Superior temporal gyrus (tissue), 1 donor: ENCODE data around the gene KBTBD4.
A peak's percentile ranks its signal among the peaks of the same experiment; 100 is the strongest.
"Not testable (repeated sequence)": the region's sequence is repeated elsewhere in the genome, so short reads cannot be mapped to it uniquely, and the experiment has no call there.

Source experiments
- DNase-seq: peaks from one replicate; pipeline ENCODE4 v3.0.0-alpha.2; 2016; ENCODE audit errors: extremely low spot score

KBTBD4 gene

GRCh38 chr11:47589977-47590861 lies 11.4 kb upstream of the KBTBD4 start:
- DNase-seq: no peak

- no peak for DNase-seq
Measured at GRCh38 chr11:47589584-47589976, 10.8 kb upstream of the KBTBD4 start.

GRCh38 chr11:47589118-47589517 lies 10.3 kb upstream of the KBTBD4 start:
- no peak for DNase-seq

DNA sequence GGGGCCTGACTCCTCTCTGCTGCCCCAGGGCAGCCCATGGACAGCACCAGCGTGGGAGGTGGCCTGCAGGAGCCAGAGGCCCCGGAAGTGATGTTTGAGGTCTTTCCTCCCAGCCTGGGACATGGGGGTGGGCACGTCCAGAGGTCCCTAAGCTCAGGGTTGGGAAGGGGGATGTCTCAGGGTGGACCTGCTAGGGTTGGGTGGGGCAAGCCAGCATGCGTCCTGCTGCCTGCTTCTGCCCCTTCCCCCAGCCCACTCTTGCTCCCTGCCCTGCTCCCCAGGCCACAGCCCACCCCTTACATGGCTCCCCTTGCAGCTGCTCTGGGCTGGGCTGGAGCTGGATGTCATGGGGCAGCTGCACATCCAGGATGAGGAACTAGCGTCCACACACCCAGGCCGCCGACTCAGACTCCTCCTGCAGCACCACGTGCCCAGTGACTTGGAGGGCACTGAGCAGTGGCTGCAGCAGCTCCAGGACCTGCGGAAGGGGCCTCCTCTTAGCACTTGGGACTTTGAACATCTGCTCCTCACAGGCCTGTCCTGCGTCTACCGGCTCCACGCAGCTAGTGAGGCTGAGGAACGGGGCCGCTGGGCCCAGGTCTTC lies 9.1 kb upstream of the KBTBD4 start:
- peak; percentile 15 for DNase-seq

DNA sequence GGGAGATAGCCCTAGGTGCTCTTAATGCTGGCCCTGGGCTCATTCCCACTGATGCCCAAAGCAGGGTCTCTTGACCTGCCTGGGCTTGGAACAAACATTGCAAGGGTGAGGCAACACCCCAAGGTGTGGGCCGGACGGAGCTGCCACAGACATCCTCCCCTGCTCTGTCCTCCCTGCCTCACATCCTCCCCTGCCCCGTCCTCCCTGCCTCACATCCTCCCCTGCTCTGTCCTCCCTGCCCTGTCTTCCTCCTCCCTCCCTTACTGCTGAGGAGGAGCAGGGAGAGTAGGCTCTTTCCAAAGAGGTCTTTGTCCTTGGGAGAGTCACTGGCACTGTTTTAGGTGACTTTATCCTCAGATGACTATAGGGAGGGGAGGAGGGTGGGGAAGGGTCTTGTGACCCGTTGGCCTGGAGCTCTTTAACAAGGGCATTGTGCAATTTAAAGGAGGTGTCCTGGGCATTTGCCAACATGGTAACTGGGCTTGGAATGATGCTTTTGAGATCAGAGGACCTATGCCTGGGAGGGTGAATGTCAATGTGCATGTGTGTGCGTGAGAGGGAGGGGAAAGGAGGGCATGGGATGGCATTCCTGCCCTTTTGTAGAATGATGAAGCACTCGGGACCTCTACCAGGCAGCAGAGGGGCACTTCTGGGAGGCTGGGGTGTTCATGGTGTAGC lies 8.4 kb upstream of the KBTBD4 start:
- no peak for DNase-seq

GRCh38 chr11:47586098-47586855 lies 7.5 kb upstream of the KBTBD4 start, which contains the start of gene FAM180B:
TSS of gene FAM180B (plus strand) at chr11:47586678. CDS start at chr11:47586769, 91 bp downstream.
- peak; percentile 12 for DNase-seq

DNA sequence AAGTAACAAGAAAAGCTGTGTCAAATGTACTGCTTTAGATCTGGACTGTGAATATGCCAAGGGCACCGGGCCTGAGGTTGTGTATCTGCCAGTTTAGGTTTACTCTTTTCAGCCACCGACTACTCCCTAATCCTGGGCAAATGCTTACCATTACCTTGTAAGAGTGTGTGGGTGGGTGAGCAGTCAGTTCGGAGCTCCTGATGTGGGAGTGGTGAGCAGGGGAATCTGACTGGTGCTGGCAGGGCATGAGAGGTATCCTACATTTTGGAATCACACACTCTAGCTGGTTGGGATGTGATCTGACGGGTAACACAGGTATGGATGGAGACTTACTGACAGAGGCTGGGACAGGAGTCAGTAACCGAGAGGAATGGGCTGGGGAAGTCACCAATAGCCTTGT lies 5.1 kb upstream of the KBTBD4 start:
- DNase-seq: peak; percentile 17

GRCh38 chr11:47577460-47578041 lies 1.2 kb downstream of the KBTBD4 start:
- DNase-seq: peak; percentile 21

- DNase-seq: peak; percentile 71
Measured at GRCh38 chr11:47573321-47573720, 5.4 kb downstream of the KBTBD4 start.

GRCh38 chr11:47572715-47573255 lies 6.0 kb downstream of the KBTBD4 start:
- peak; percentile 34 for DNase-seq

- peak; percentile 13 for DNase-seq
Measured at GRCh38 chr11:47571895-47572294, 6.9 kb downstream of the KBTBD4 start.

DNA sequence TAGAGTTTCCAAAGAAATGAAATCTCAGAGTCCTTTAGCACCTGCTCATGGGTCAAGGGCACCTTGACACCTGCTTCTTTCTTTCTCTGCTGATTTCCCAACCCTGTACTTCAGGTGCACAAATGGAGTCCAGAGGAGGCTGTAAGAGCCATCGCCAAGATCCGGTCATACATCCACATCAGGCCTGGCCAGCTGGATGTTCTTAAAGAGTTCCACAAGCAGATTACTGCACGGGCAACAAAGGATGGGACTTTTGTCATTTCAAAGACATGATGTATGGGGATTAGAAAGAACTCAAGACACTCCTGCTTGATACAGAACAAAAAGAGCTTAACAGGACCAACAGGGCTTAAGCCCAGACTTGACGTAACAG lies 7.4 kb downstream of the KBTBD4 start:
- DNase-seq: no peak

DNA sequence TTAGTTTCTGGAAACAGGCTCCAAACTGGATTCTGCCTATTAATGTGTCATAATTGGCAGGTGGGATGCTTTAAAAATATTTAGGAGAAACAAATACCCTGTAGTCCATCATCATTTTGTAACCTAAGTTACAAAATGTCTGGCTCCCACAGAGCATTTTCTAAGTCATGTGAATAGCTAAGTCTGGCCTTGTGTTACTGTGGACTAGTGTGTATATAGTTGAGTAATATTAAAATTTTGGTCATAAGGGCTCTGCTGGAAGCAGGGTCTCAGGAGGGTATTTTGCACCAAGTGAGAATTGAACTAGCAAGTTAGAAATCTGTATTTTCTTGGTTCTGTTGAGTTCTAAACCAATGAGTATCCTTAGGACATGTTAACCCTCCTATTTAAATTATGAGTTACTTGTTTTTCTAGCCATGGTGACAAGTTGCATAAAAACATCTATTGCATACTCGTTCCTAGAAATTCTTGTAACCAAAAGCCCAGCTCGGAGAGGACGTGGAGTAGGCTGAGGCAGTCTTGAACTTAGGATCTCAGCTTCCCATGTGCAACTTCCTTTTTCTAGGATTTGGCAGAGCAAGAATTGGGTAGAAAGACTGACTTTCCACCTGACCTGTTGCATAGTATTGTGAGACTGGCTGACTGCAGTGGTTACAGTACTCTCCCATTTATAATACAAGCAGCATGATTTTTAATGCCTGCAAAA lies 8.0 kb downstream of the KBTBD4 start:
- DNase-seq: no peak

- no peak for DNase-seq
Measured at GRCh38 chr11:47569646-47570045, 9.1 kb downstream of the KBTBD4 start.

DNA sequence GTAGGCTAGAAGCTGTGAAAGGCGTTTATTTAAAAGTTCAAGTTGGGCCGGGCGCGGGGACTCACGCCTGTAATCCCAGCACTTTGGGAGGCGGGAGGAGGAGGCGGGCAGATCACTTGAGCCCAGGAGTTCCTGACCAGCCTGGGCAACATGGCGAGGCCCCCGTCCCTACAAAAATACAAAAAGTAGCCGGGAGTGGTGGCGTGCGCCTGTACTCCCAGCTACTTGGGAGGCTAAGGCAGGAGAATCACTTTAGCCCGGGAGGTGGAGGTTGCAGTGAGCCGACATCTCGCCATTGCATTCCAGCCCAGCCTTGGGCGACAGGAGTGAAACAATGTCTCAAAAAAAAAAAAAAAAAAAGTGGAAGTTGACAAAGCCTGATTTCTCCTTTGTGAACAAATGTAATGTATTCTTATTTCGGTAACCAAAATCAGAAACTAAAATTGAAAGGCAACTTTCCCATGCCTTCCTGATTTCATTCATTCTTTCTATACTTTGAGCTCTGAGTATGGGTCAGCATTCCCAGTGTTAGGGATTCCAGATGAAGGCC lies 12.5 kb downstream of the KBTBD4 start:
- no peak for DNase-seq

- no peak for DNase-seq
Measured at GRCh38 chr11:47565340-47566148, 13.2 kb downstream of the KBTBD4 start, which contains the start of gene PTPMT1. TSS of gene PTPMT1 (plus strand) at chr11:47565599. CDS start at chr11:47565623, 24 bp downstream.

DNA sequence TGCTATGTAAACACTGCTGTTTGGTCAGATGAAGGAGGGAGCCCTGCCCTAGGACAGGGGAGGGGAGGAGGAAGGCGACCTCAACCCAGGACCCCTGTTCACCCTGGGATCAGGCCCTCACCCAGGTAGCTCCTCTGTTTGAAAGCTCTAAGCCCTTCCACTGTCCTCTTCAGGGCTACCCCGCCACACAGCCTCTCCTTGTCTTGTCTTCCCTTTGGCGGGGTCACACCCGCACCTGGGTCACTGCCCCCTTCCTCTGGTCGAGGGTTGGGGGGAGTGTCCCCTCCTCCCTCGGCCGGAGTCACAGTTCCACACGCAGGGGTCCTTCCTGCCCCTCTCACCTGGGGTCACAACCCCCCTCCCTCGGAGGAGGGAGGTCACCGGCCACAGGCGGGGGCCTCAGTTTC lies 13.8 kb downstream of the KBTBD4 start:
- no peak for DNase-seq

DNA sequence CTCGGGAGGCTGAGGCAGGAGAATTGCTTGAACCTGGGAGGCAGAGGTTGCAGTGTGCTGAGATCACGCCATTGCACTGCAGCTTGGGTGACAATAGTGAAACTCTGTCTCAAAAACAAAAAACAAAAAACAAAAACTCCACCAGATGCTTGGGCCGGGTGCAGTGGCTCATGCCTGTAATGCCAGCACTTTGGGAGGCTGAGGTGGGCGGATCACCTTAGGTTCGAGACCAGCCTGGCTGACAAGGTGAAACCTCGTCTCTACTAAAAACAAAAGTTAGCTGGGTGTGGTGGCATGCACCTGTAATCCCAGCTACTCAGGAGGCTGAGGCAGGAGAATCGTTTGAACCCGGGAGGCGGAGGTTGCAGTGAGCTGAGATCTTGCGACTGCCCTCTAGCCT lies 14.4 kb downstream of the KBTBD4 start:
- not testable (repeated sequence) for DNase-seq

DNA sequence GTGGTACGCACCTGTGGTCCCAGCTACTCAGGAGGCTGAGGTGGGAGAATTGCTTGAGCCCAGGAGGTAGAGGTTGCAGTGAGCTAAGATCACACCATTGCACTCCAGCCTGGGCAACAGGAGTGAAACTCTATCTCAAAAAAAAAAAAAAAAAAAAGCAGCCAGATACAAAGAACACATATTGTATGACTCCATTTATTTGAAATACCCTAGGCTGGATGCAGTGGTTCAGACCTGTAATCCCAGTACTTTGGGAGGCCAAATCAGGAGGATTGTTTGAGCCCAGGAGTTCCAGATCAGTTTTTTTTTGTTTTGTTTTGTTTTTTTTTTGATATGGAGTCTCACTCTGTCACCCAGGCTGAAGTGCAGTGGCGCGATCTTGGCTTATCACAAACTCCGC lies 16.4 kb downstream of the KBTBD4 start:
- DNase-seq: not testable (repeated sequence)
